Karpas-422 (cell line): Measurements from ENCODE around the gene RBL2. TPM values are rescaled to one million over a fixed set of nuclear protein-coding genes. Genes with fewer than 3 reads are reported as not detected.
"Not testable (repeated sequence)": the region's sequence is repeated elsewhere in the genome, so short reads cannot be mapped to it uniquely, and the experiment has no call there.

Source experiments
- DNase-seq: peaks from one replicate; pipeline ENCODE4 v3.0.0-alpha.2; 2015
- H2AFZ ChIP-seq: fragments of 200-600 bp; sonication (generic); 2 replicates; pipeline ENCODE4 v1.6.1; 2014; ENCODE audit warnings: antibody characterized with exemption, low read length, mixed read lengths
- H3K27ac ChIP-seq: fragments of 200-600 bp; sonication (generic); 2 replicates; pipeline ENCODE4 v1.5.1; 2014; ENCODE audit warnings: mild to moderate bottlenecking, low read length, moderate library complexity
- H3K27me3 ChIP-seq: fragments of 200-600 bp; sonication (generic); 2 replicates; pipeline ENCODE4 v1.6.1; 2014; ENCODE audit warnings: low read length, mixed read lengths
- H3K36me3 ChIP-seq: fragments of 200-600 bp; sonication (generic); 2 replicates; pipeline ENCODE4 v1.6.1; 2014; ENCODE audit warnings: low read length, mixed read lengths; ENCODE audit not compliant: insufficient read depth
- H3K4me1 ChIP-seq: fragments of 200-600 bp; sonication (generic); 2 replicates; pipeline ENCODE4 v1.6.1; 2014; ENCODE audit warnings: mild to moderate bottlenecking, low read length, mixed read lengths
- H3K4me2 ChIP-seq: fragments of 200-600 bp; sonication (generic); 2 replicates; pipeline ENCODE4 v1.6.1; 2014; ENCODE audit warnings: low read length, low read depth, mild to moderate bottlenecking; ENCODE audit not compliant: poor library complexity, severe bottlenecking
- H3K4me3 ChIP-seq: fragments of 200-600 bp; sonication (generic); 2 replicates; pipeline ENCODE4 v1.5.1; 2014; ENCODE audit warnings: mild to moderate bottlenecking, antibody characterized with exemption, low read length, mixed read lengths
- H3K79me2 ChIP-seq: fragments of 200-600 bp; sonication (generic); 2 replicates; pipeline ENCODE4 v1.6.1; 2014; ENCODE audit warnings: mild to moderate bottlenecking, low read length, mixed read lengths
- H3K9ac ChIP-seq: fragments of 200-600 bp; sonication (generic); 2 replicates; pipeline ENCODE4 v1.6.0; 2014; ENCODE audit warnings: low read length
- H3K9me2 ChIP-seq: fragments of 200-600 bp; sonication (generic), shearing (Covaris generic); replicated peaks from 2 replicates; pipeline ENCODE4 v1.6.0; 2014; ENCODE audit warnings: mild to moderate bottlenecking, low read length, moderate library complexity; ENCODE audit not compliant: insufficient read depth
- H3K9me3 ChIP-seq: fragments of 300-700, 200-600 bp; sonication (generic); 2 replicates; pipeline ENCODE4 v1.6.1; 2014; ENCODE audit warnings: low read length, mixed read lengths
- H4K20me1 ChIP-seq: fragments of 200-600 bp; sonication (generic); 2 replicates; pipeline ENCODE4 v1.6.1; 2014; ENCODE audit warnings: mild to moderate bottlenecking, antibody characterized with exemption, low read length, low read depth; ENCODE audit not compliant: insufficient read depth
- total RNA-seq: library from RNA; depleted of rRNA; stranded (reverse); fragments of >200 nt; shearing (Covaris generic); gene quantifications from 2 replicates; pipeline ENCODE4 v1.2.3, GENCODE V29; 2014; ENCODE audit warnings: low replicate concordance

RBL2 gene
- total RNA-seq, 1 experiment from 2014 or later: 97.9 TPM

GRCh38 chr16:53511084-53511402, 76.8 kb downstream of the RBL2 start:
- no peak overlapping the region for H3K27ac ChIP-seq
- no peaks in the 10 kb centered on the region for H3K79me2 ChIP-seq
- no peaks in the 10 kb centered on the region for H3K9me2 ChIP-seq
- no peaks in the 10 kb centered on the region for H4K20me1 ChIP-seq
- no peak overlapping the region for H3K9ac ChIP-seq
- no peak for DNase-seq
- H3K9me3 ChIP-seq: no peaks in the 10 kb centered on the region
- no peak overlapping the region for H3K4me3 ChIP-seq
- H3K4me1 ChIP-seq: peaks cover 13% of the 10 kb centered on the region
- H3K4me2 ChIP-seq: no peak overlapping the region
- H2AFZ ChIP-seq: no peak overlapping the region
- no peaks in the 10 kb centered on the region for H3K36me3 ChIP-seq
- H3K27me3 ChIP-seq: no peaks in the 10 kb centered on the region

GRCh38 chr16:53511403-53512280, 77.4 kb downstream of the RBL2 start:
- Histone ChIP-seq H3K9ac (no peak overlapping the region), H3K9me2 (no peaks in the 10 kb centered on the region), H3K27ac (no peak overlapping the region), H4K20me1 (no peaks in the 10 kb centered on the region), H3K4me2 (no peak overlapping the region), H3K27me3 (no peaks in the 10 kb centered on the region), H2AFZ (no peak overlapping the region), H3K4me1 (peaks cover 8% of the 10 kb centered on the region), H3K9me3 (no peaks in the 10 kb centered on the region), H3K79me2 (no peaks in the 10 kb centered on the region), H3K4me3 (no peak overlapping the region), H3K36me3 (no peaks in the 10 kb centered on the region)
- no peak for DNase-seq

- not testable (repeated sequence) for H2AFZ ChIP-seq, H3K4me3 ChIP-seq, H3K36me3 ChIP-seq, H3K9ac ChIP-seq, H3K9me2 ChIP-seq, H3K79me2 ChIP-seq, H3K4me2 ChIP-seq, H3K4me1 ChIP-seq, H3K27me3 ChIP-seq, H3K9me3 ChIP-seq, H4K20me1 ChIP-seq, H3K27ac ChIP-seq, DNase-seq
Observed at GRCh38 chr16:53512795-53513194, 78.5 kb downstream of the RBL2 start.

GRCh38 chr16:53515259-53515658, 81.0 kb downstream of the RBL2 start:
- no peaks in the 10 kb centered on the region for H3K79me2 ChIP-seq
- H3K27me3 ChIP-seq: no peaks in the 10 kb centered on the region
- no peaks in the 10 kb centered on the region for H3K9me3 ChIP-seq
- H3K4me2 ChIP-seq: no peak overlapping the region
- no peak overlapping the region for H2AFZ ChIP-seq
- no peaks in the 10 kb centered on the region for H3K36me3 ChIP-seq
- no peak overlapping the region for H3K4me3 ChIP-seq
- no peaks in the 10 kb centered on the region for H3K9me2 ChIP-seq
- peaks cover 4% of the 10 kb centered on the region for H3K4me1 ChIP-seq
- no peak overlapping the region for H3K9ac ChIP-seq
- no peak for DNase-seq
- no peaks in the 10 kb centered on the region for H4K20me1 ChIP-seq
- no peak overlapping the region for H3K27ac ChIP-seq

GRCh38 chr16:53515811-53516210, 81.5 kb downstream of the RBL2 start:
- Histone ChIP-seq H2AFZ (no peak overlapping the region), H3K36me3 (no peaks in the 10 kb centered on the region), H3K27me3 (no peaks in the 10 kb centered on the region), H3K9me2 (no peaks in the 10 kb centered on the region), H3K9me3 (no peaks in the 10 kb centered on the region), H3K27ac (no peak overlapping the region), H3K4me2 (no peak overlapping the region), H3K4me3 (no peak overlapping the region), H3K79me2 (no peaks in the 10 kb centered on the region), H4K20me1 (no peaks in the 10 kb centered on the region), H3K9ac (no peak overlapping the region), H3K4me1 (peaks cover 3% of the 10 kb centered on the region; the same call in 1 of the 2 replicates)
- DNase-seq: no peak

- H3K27me3 ChIP-seq: no peaks in the 10 kb centered on the region
- H2AFZ ChIP-seq: no peak overlapping the region
- H3K9ac ChIP-seq: no peak overlapping the region
- DNase-seq: no peak
- H3K9me3 ChIP-seq: no peaks in the 10 kb centered on the region
- H3K9me2 ChIP-seq: no peaks in the 10 kb centered on the region
- H3K4me3 ChIP-seq: no peak overlapping the region
- H3K79me2 ChIP-seq: no peaks in the 10 kb centered on the region
- no peaks in the 10 kb centered on the region for H4K20me1 ChIP-seq
- H3K4me1 ChIP-seq: peaks cover 3% of the 10 kb centered on the region; the same call in 1 of the 2 replicates
- no peak overlapping the region for H3K27ac ChIP-seq
- H3K4me2 ChIP-seq: no peak overlapping the region
- H3K36me3 ChIP-seq: no peaks in the 10 kb centered on the region
Observed at GRCh38 chr16:53517851-53518250, 83.6 kb downstream of the RBL2 start.

- no peak overlapping the region for H3K4me2 ChIP-seq
- no peaks in the 10 kb centered on the region for H3K79me2 ChIP-seq
- H4K20me1 ChIP-seq: no peaks in the 10 kb centered on the region
- DNase-seq: no peak
- H3K4me3 ChIP-seq: no peak overlapping the region
- no peaks in the 10 kb centered on the region for H3K36me3 ChIP-seq
- no peak overlapping the region for H3K27ac ChIP-seq
- no peaks in the 10 kb centered on the region for H3K27me3 ChIP-seq
- no peak overlapping the region for H3K9ac ChIP-seq
- H3K9me2 ChIP-seq: no peaks in the 10 kb centered on the region
- peaks cover 3% of the 10 kb centered on the region; the same call in 1 of the 2 replicates for H3K4me1 ChIP-seq
- no peaks in the 10 kb centered on the region for H3K9me3 ChIP-seq
- H2AFZ ChIP-seq: no peak overlapping the region
Observed at GRCh38 chr16:53518550-53519416, 84.5 kb downstream of the RBL2 start.

GRCh38 chr16:53519417-53520091, 85.3 kb downstream of the RBL2 start:
- H3K4me2 ChIP-seq: no peak overlapping the region
- H3K9me2 ChIP-seq: no peaks in the 10 kb centered on the region
- no peak overlapping the region for H3K27ac ChIP-seq
- no peaks in the 10 kb centered on the region for H3K79me2 ChIP-seq
- no peak overlapping the region for H2AFZ ChIP-seq
- no peak for DNase-seq
- no peaks in the 10 kb centered on the region for H3K36me3 ChIP-seq
- H3K4me3 ChIP-seq: no peak overlapping the region
- H3K9ac ChIP-seq: no peak overlapping the region
- H4K20me1 ChIP-seq: no peaks in the 10 kb centered on the region
- H3K4me1 ChIP-seq: peaks cover 3% of the 10 kb centered on the region; the same call in 1 of the 2 replicates
- H3K27me3 ChIP-seq: no peaks in the 10 kb centered on the region
- no peaks in the 10 kb centered on the region for H3K9me3 ChIP-seq
